Fibroblast of the aortic adventitia (primary cell): ENCODE measurements around the gene GSTM2. TPM values are rescaled to one million over a fixed set of nuclear protein-coding genes. Genes with fewer than 3 reads are reported as not detected.
A peak's percentile ranks its signal among the peaks of the same experiment; 100 is the strongest.

Experiments
- DNase-seq: peaks from one replicate; pipeline ENCODE4 v3.0.0-alpha.2; 2010; ENCODE audit warnings: low read depth
- H3K4me3 ChIP-seq: 2 replicates; pipeline ENCODE4 v1.5.1; 2011; ENCODE audit warnings: low read depth, mild to moderate bottlenecking, control low read depth, low read length, moderate library complexity
- CTCF ChIP-seq: IDR thresholded peaks from 2 replicates; pipeline ENCODE4 v1.5.1; 2011; ENCODE audit warnings: mild to moderate bottlenecking, low read length, control low read depth, inconsistent platforms; ENCODE audit not compliant: insufficient read depth
- total RNA-seq: library from RNA; depleted of rRNA; stranded (reverse); fragments of >200 nt; gene quantifications from 2 replicates; pipeline ENCODE4 v1.2.3, GENCODE V29; 2012; ENCODE audit warnings: low replicate concordance

GSTM2 gene
- total RNA-seq, 1 donor: 27.7 TPM

- H3K4me3 ChIP-seq: no peak overlapping the region
- no peak for DNase-seq
- TF ChIP-seq CTCF: no peak
These were observed 48.3 kb downstream of the GSTM2 start for GRCh38 chr1:109716121-109716520.

GRCh38 chr1:109716570-109717090, 48.8 kb downstream of the GSTM2 start:
- no peak overlapping the region for H3K4me3 ChIP-seq
- peak; percentile 27 for DNase-seq
- TF ChIP-seq CTCF: no peak

GRCh38 chr1:109717729-109718128, 49.9 kb downstream of the GSTM2 start:
- no peak for DNase-seq
- no peak for TF ChIP-seq CTCF
- H3K4me3 ChIP-seq: no peak overlapping the region

- no peak for TF ChIP-seq CTCF
- DNase-seq: no peak
- H3K4me3 ChIP-seq: no peak overlapping the region
These were observed 50.6 kb downstream of the GSTM2 start for GRCh38 chr1:109718495-109718894.

- no peak for TF ChIP-seq CTCF
- peak; percentile 79 for DNase-seq
- no peak overlapping the region for H3K4me3 ChIP-seq
These were observed 51.5 kb downstream of the GSTM2 start for GRCh38 chr1:109719337-109719837.

- no peak overlapping the region for H3K4me3 ChIP-seq
- no peak for TF ChIP-seq CTCF
- DNase-seq: peak; percentile 21
These were observed 53.2 kb downstream of the GSTM2 start for GRCh38 chr1:109721042-109721441.

GRCh38 chr1:109721971-109722370, 54.1 kb downstream of the GSTM2 start:
- H3K4me3 ChIP-seq: no peak overlapping the region
- no peak for TF ChIP-seq CTCF
- DNase-seq: no peak
